GM08714 (cell line): ENCODE measurements around the gene HIP1R.
"Not testable (repeated sequence)": the region's sequence is repeated elsewhere in the genome, so short reads cannot be mapped to it uniquely, and the experiment has no call there.

Experiments used
- H3K4me3 ChIP-seq: fragments of 200-500 bp; sonication (Bioruptor generic); 2 replicates; pipeline ENCODE4 v1.5.1; 2014; ENCODE audit warnings: mild to moderate bottlenecking, low read length, inconsistent platforms
- ZNF274 ChIP-seq: IDR thresholded peaks from 2 replicates; pipeline ENCODE4 v1.6.1; 2012; ENCODE audit warnings: mild to moderate bottlenecking, low read depth, low read length

Gene HIP1R

GRCh38 chr12:122891661-122892525 lies 56.6 kb downstream of the HIP1R start:
- no peak for TF ChIP-seq ZNF274
- no peak overlapping the region for H3K4me3 ChIP-seq

- H3K4me3 ChIP-seq = not testable (repeated sequence)
Observed at GRCh38 chr12:122892724-122893123, 57.5 kb downstream of the HIP1R start.

- TF ChIP-seq ZNF274 = no peak
- no peak overlapping the region; the same call in none of the 2 replicates for H3K4me3 ChIP-seq
Observed at GRCh38 chr12:122893208-122894153, 58.2 kb downstream of the HIP1R start.

GRCh38 chr12:122894193-122895121 lies 59.2 kb downstream of the HIP1R start:
- H3K4me3 ChIP-seq = peak overlapping the region; percentile 85

GRCh38 chr12:122895320-122895703 lies 60.1 kb downstream of the HIP1R start:
- TF ChIP-seq ZNF274 = no peak
- H3K4me3 ChIP-seq = peak overlapping the region; percentile 85

More at GRCh38 chr12:122894193-122895121, 59.2 kb downstream of the HIP1R start:
- TF ChIP-seq ZNF274 = no peak

GRCh38 chr12:122895704-122896636 lies 60.7 kb downstream of the HIP1R start, which contains the start of gene VPS37B:
TSS of gene VPS37B (minus strand) at chr12:122896124. CDS start at chr12:122896062, 62 bp downstream.
- no peak for TF ChIP-seq ZNF274
- peak within 1 kb of the TSS; percentile 85 for H3K4me3 ChIP-seq

GRCh38 chr12:122896662-122897061 lies 61.4 kb downstream of the HIP1R start:
- no peak overlapping the region for H3K4me3 ChIP-seq
- TF ChIP-seq ZNF274 = no peak

- H3K4me3 ChIP-seq = no peak overlapping the region
- no peak for TF ChIP-seq ZNF274
Observed at GRCh38 chr12:122899887-122900286, 64.6 kb downstream of the HIP1R start.

GRCh38 chr12:122902854-122903692 lies 67.8 kb downstream of the HIP1R start:
- TF ChIP-seq ZNF274 = no peak
- no peak overlapping the region for H3K4me3 ChIP-seq

- no peak for TF ChIP-seq ZNF274
- no peak overlapping the region for H3K4me3 ChIP-seq
Observed at GRCh38 chr12:122903693-122904034, 68.4 kb downstream of the HIP1R start.

- not testable (repeated sequence) for H3K4me3 ChIP-seq
Observed at GRCh38 chr12:122905258-122905657, 70.0 kb downstream of the HIP1R start.

GRCh38 chr12:122908915-122909314 lies 73.7 kb downstream of the HIP1R start:
- no peak for TF ChIP-seq ZNF274
- no peak overlapping the region for H3K4me3 ChIP-seq
